ENCODE measurements around the gene NRN1.

GRCh38 chr6:5995949-5996713 lies 10.6 kb downstream of the NRN1 start:
- peak in 9 of 12 donors; percentile 7 to 54 (median 28) for TF ChIP-seq CTCF (IDR thresholded peaks at IDR 0.05)
- no peak for TF ChIP-seq POLR2A (IDR thresholded peaks at IDR 0.05)

All from heart left ventricle (tissue), 13 donors.